Mesendoderm (in vitro differentiated cells): ENCODE measurements around the gene RASGEF1C.

Experiments
- DNase-seq: peaks from one replicate; pipeline ENCODE4 v3.0.0; 2013
- H2AK5ac ChIP-seq: 2 replicates; pipeline ENCODE4 v1.6.1; 2013; ENCODE audit warnings: low read length, inconsistent platforms
- H2BK120ac ChIP-seq: 2 replicates; pipeline ENCODE4 v1.6.1; 2013; ENCODE audit warnings: low read depth, mild to moderate bottlenecking, low read length, moderate library complexity, mixed read lengths
- H2BK15ac ChIP-seq: replicated peaks from 2 replicates; pipeline ENCODE4 v1.6.1; 2013; ENCODE audit warnings: low read depth, mild to moderate bottlenecking, moderate library complexity
- H2BK5ac ChIP-seq: 2 replicates; pipeline ENCODE4 v1.6.1; 2013; ENCODE audit warnings: low read length, inconsistent platforms
- H3K18ac ChIP-seq: 2 replicates; pipeline ENCODE4 v1.6.1; 2013; ENCODE audit warnings: mild to moderate bottlenecking, low read length, mixed read lengths
- H3K23ac ChIP-seq: one replicate; pipeline ENCODE4 v1.6.1; 2013; ENCODE audit warnings: low read length
- H3K27ac ChIP-seq: 2 replicates; pipeline ENCODE4 v1.5.1; 2013; ENCODE audit warnings: low read depth, mild to moderate bottlenecking, inconsistent platforms, low read length, moderate library complexity
- H3K27me3 ChIP-seq: 2 replicates; pipeline ENCODE4 v1.6.1; 2013; ENCODE audit warnings: low read length, control low read depth, mild to moderate bottlenecking, inconsistent platforms; ENCODE audit not compliant: insufficient read depth, poor library complexity
- H3K36me3 ChIP-seq: 2 replicates; pipeline ENCODE4 v1.6.1; 2013; ENCODE audit warnings: low read length, inconsistent platforms; ENCODE audit not compliant: control insufficient read depth, insufficient read depth
- H3K4ac ChIP-seq: one replicate; pipeline ENCODE4 v1.6.1; 2013; ENCODE audit warnings: low read depth, mild to moderate bottlenecking, low read length, moderate library complexity
- H3K4me1 ChIP-seq: 2 replicates; pipeline ENCODE4 v1.6.1; 2013; ENCODE audit warnings: low read depth, low read length, inconsistent platforms; ENCODE audit not compliant: control insufficient read depth
- H3K4me2 ChIP-seq: 2 replicates; pipeline ENCODE4 v1.6.1; 2013; ENCODE audit warnings: low read length
- H3K4me3 ChIP-seq: 2 replicates; pipeline ENCODE4 v1.5.1; 2013; ENCODE audit warnings: mild to moderate bottlenecking, low read length
- H3K56ac ChIP-seq: one replicate; pipeline ENCODE4 v1.6.1; 2013; ENCODE audit warnings: low read length
- H3K79me1 ChIP-seq: 2 replicates; pipeline ENCODE4 v1.6.1; 2013; ENCODE audit warnings: low read length, inconsistent platforms
- H3K79me2 ChIP-seq: 2 replicates; pipeline ENCODE4 v1.6.1; 2013; ENCODE audit warnings: mild to moderate bottlenecking, low read length; ENCODE audit not compliant: control insufficient read depth, insufficient read depth
- H3K9ac ChIP-seq: 2 replicates; pipeline ENCODE4 v1.6.1; 2013; ENCODE audit warnings: low read length, inconsistent platforms
- H4K5ac ChIP-seq: one replicate; pipeline ENCODE4 v1.6.1; 2013; ENCODE audit warnings: low read length
- H4K8ac ChIP-seq: one replicate; pipeline ENCODE4 v1.6.1; 2013; ENCODE audit warnings: low read depth, mild to moderate bottlenecking, control low read depth, low read length, moderate library complexity
- WGBS: extraction: QIAGEN DNeasy Blood & Tissue Kit; methylation state at CpG from one replicate; pipeline ENCODE4 v1.1.7; 2013; ENCODE audit warnings: low lambda C conversion rate, missing lambda C conversion rate; ENCODE audit not compliant: insufficient coverage; ENCODE audit errors: extremely low coverage; 5-methylcytosine and 5-hydroxymethylcytosine counted together

Gene RASGEF1C

GRCh38 chr5:180160789-180161188 is 48.2 kb downstream of the RASGEF1C start:
- DNase-seq: no peak
- H3K27ac ChIP-seq: no peak overlapping the region
- no peak overlapping the region for H3K18ac ChIP-seq
- no peak overlapping the region for H2BK120ac ChIP-seq
- H3K23ac ChIP-seq: no peak overlapping the region
- H3K4me2 ChIP-seq: no peak overlapping the region
- H3K4ac ChIP-seq: no peak overlapping the region
- no peak overlapping the region for H3K4me3 ChIP-seq
- no peak overlapping the region for H2BK5ac ChIP-seq
- H3K79me1 ChIP-seq: no peaks in the 10 kb centered on the region
- H4K5ac ChIP-seq: no peak overlapping the region
- WGBS: no CpG with 5 or more reads among the region's 9 CpGs
- H3K36me3 ChIP-seq: no peaks in the 10 kb centered on the region
- H3K56ac ChIP-seq: no peak overlapping the region
- no peak overlapping the region for H2BK15ac ChIP-seq
- no peak overlapping the region for H2AK5ac ChIP-seq
- H3K27me3 ChIP-seq: no peaks in the 10 kb centered on the region
- no peaks in the 10 kb centered on the region for H3K79me2 ChIP-seq
- H3K4me1 ChIP-seq: no peaks in the 10 kb centered on the region
- H4K8ac ChIP-seq: no peak overlapping the region
- no peak overlapping the region for H3K9ac ChIP-seq

- WGBS: no CpG with 5 or more reads among the region's 6 CpGs
- Histone ChIP-seq H3K4me3 (no peak overlapping the region), H3K9ac (no peak overlapping the region), H3K27ac (no peak overlapping the region), H3K79me1 (no peaks in the 10 kb centered on the region), H3K36me3 (no peaks in the 10 kb centered on the region), H3K27me3 (no peaks in the 10 kb centered on the region), H2BK120ac (no peak overlapping the region), H3K4me1 (no peaks in the 10 kb centered on the region), H3K23ac (no peak overlapping the region), H4K8ac (no peak overlapping the region), H3K4me2 (no peak overlapping the region), H2BK5ac (no peak overlapping the region), H4K5ac (no peak overlapping the region), H3K79me2 (no peaks in the 10 kb centered on the region), H3K18ac (no peak overlapping the region), H3K56ac (no peak overlapping the region), H3K4ac (no peak overlapping the region), H2AK5ac (no peak overlapping the region), H2BK15ac (no peak overlapping the region)
- no peak for DNase-seq
These were observed 48.8 kb downstream of the RASGEF1C start for GRCh38 chr5:180160215-180160614.

- H3K4ac ChIP-seq: no peak overlapping the region
- no peak overlapping the region for H3K56ac ChIP-seq
- H3K27ac ChIP-seq: no peak overlapping the region
- H3K79me2 ChIP-seq: no peaks in the 10 kb centered on the region
- DNase-seq: no peak
- H3K9ac ChIP-seq: no peak overlapping the region
- H2BK120ac ChIP-seq: no peak overlapping the region
- no peaks in the 10 kb centered on the region for H3K27me3 ChIP-seq
- no peak overlapping the region for H4K5ac ChIP-seq
- H3K4me2 ChIP-seq: no peak overlapping the region
- H3K4me1 ChIP-seq: no peaks in the 10 kb centered on the region
- no peak overlapping the region for H2BK15ac ChIP-seq
- no CpG with 5 or more reads among the region's 8 CpGs for WGBS
- no peak overlapping the region for H3K23ac ChIP-seq
- H3K18ac ChIP-seq: no peak overlapping the region
- H3K36me3 ChIP-seq: no peaks in the 10 kb centered on the region
- H4K8ac ChIP-seq: no peak overlapping the region
- H2AK5ac ChIP-seq: no peak overlapping the region
- H3K4me3 ChIP-seq: no peak overlapping the region
- no peak overlapping the region for H2BK5ac ChIP-seq
- H3K79me1 ChIP-seq: no peaks in the 10 kb centered on the region
These were observed 49.3 kb downstream of the RASGEF1C start for GRCh38 chr5:180159756-180160155.

- Histone ChIP-seq H2BK15ac (no peak overlapping the region), H4K8ac (no peak overlapping the region), H3K79me2 (no peaks in the 10 kb centered on the region), H3K36me3 (no peaks in the 10 kb centered on the region), H3K4me2 (no peak overlapping the region), H3K4me1 (no peaks in the 10 kb centered on the region), H3K56ac (no peak overlapping the region), H3K27ac (no peak overlapping the region), H3K9ac (no peak overlapping the region), H3K23ac (no peak overlapping the region), H2BK5ac (no peak overlapping the region), H3K4ac (no peak overlapping the region), H3K4me3 (no peak overlapping the region), H4K5ac (no peak overlapping the region), H3K79me1 (no peaks in the 10 kb centered on the region), H2BK120ac (no peak overlapping the region), H3K27me3 (no peaks in the 10 kb centered on the region), H2AK5ac (no peak overlapping the region), H3K18ac (no peak overlapping the region)
- DNase-seq: no peak
- WGBS: no CpG with 5 or more reads among the region's 6 CpGs
These were observed 51.1 kb downstream of the RASGEF1C start for GRCh38 chr5:180157866-180158265.

- Histone ChIP-seq H3K27me3 (no peaks in the 10 kb centered on the region), H2BK120ac (no peak overlapping the region), H3K4ac (no peak overlapping the region), H3K36me3 (no peaks in the 10 kb centered on the region), H3K18ac (no peak overlapping the region), H3K4me3 (no peak overlapping the region), H3K4me2 (no peak overlapping the region), H3K23ac (no peak overlapping the region), H3K4me1 (no peaks in the 10 kb centered on the region), H3K79me2 (no peaks in the 10 kb centered on the region), H4K8ac (no peak overlapping the region), H3K27ac (no peak overlapping the region), H3K9ac (no peak overlapping the region), H4K5ac (no peak overlapping the region), H2AK5ac (no peak overlapping the region), H3K79me1 (no peaks in the 10 kb centered on the region), H2BK5ac (no peak overlapping the region), H3K56ac (no peak overlapping the region), H2BK15ac (no peak overlapping the region)
- WGBS: no CpG with 5 or more reads among the region's 10 CpGs
- DNase-seq: peak; percentile 16
These were observed 52.9 kb downstream of the RASGEF1C start for GRCh38 chr5:180156141-180156540.

GRCh38 chr5:180155365-180155926 is 53.6 kb downstream of the RASGEF1C start:
- H3K79me1 ChIP-seq: no peaks in the 10 kb centered on the region
- no peak overlapping the region for H2BK5ac ChIP-seq
- no peak overlapping the region for H4K8ac ChIP-seq
- no peak overlapping the region for H4K5ac ChIP-seq
- no peak overlapping the region for H3K27ac ChIP-seq
- no peaks in the 10 kb centered on the region for H3K79me2 ChIP-seq
- no peak overlapping the region for H2BK15ac ChIP-seq
- H2AK5ac ChIP-seq: no peak overlapping the region
- no peaks in the 10 kb centered on the region for H3K36me3 ChIP-seq
- WGBS: no CpG with 5 or more reads among the region's 17 CpGs
- H3K9ac ChIP-seq: no peak overlapping the region
- no peaks in the 10 kb centered on the region for H3K4me1 ChIP-seq
- no peak overlapping the region for H3K23ac ChIP-seq
- no peak overlapping the region for H3K4ac ChIP-seq
- no peak overlapping the region for H3K4me2 ChIP-seq
- H3K18ac ChIP-seq: no peak overlapping the region
- H3K27me3 ChIP-seq: no peaks in the 10 kb centered on the region
- DNase-seq: no peak
- H3K56ac ChIP-seq: no peak overlapping the region
- no peak overlapping the region for H3K4me3 ChIP-seq
- H2BK120ac ChIP-seq: no peak overlapping the region
